Measurements from ENCODE around the gene PLA2G4A.

The PLA2G4A gene

GRCh38 chr1:186978596-186979556 is 150.1 kb downstream of the PLA2G4A start:
- no peak for DNase-seq

GRCh38 chr1:186980400-186980799 is 151.7 kb downstream of the PLA2G4A start:
- DNase-seq = no peak

DNA sequence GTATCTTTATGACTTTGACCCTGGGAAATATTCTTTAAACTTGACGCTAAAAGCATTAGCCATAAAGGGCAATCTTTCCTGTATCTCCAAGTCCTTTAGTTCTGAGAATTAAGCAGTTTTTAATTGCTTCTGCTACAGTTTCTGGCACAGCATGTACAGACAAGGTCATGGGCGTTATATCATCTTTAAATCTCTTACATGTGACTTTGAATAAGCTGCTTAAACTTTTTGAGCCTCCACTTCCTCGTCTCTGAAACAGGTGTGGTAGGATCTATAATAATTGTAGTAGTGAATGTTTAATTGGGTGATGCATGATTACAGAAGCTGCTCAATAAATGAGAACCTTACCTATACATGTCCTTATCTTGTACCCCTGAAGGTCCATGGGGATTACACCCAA is 153.4 kb downstream of the PLA2G4A start:
- DNase-seq = no peak

- DNase-seq = no peak
Observed at GRCh38 chr1:186983327-186983726, 154.6 kb downstream of the PLA2G4A start.

DNA sequence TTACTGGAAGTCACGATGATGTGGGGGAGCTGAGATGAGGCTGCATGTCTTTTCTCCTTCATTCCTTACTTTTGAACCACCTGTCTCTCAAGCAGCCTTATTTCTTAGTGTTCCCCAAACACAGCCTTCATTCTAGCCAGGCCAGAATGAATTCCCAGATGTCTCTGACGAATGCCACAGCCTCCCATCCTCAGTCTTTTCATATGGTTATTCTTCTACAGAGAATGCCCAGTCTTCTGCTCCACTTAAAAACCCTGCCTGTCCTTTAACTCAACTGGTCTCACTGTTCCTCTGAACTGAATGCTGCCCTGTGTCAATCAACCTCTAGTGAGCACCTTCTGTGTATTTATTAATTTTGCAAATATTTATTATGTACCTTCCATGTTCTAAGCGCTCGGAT is 156.2 kb downstream of the PLA2G4A start:
- DNase-seq = no peak

DNA sequence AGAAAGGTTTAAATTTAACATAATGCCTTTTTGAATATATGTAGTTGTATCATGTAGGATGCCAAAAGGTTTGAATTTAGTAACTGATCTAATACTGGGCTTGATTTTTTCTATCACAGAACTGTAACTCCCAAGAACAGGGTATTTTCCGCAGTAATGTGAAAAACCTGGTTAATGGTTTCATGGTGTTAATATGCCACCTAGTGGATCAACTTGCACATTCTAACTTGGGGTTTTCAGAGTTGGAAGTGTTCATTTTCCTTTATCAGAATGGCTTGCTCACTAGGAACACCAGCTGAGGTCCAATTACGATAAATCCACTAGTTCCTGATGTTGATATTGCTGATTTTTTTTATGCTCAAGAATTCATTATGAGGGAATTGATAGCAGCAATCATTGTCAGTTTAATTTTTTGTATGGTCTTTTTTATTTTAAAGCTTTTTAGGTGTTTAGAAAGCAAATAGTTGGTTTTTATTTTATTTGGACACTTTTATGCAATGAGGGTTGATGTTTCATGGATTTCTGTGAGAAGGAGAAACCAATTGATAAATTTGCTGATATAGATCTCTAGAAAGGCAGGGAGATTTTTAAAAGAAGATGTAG is 157.2 kb downstream of the PLA2G4A start:
- DNase-seq = peak; percentile 34

DNA sequence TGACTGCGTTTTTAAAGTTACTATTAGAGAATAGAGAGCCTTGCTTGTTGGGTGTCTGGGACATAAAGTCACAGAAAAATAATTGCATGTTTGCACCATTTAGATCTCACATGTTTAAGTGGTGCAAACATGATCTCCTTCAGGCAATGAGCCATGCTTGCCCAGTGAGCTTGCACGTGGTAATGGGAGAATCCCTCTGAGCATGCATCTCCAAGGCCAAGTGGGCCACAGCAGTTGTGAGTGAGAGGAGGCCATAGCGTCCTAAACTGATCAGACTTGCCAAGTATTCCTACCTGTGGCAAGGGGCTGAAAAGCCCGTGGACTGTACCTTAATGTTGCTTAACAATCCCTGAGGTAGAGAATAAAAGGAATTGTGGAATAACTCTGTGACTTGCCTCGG is 158.3 kb downstream of the PLA2G4A start:
- DNase-seq = no peak

GRCh38 chr1:186987769-186988168 is 159.0 kb downstream of the PLA2G4A start:
- no peak for DNase-seq

GRCh38 chr1:186993996-186994395 is 165.2 kb downstream of the PLA2G4A start:
- DNase-seq = no peak

DNA sequence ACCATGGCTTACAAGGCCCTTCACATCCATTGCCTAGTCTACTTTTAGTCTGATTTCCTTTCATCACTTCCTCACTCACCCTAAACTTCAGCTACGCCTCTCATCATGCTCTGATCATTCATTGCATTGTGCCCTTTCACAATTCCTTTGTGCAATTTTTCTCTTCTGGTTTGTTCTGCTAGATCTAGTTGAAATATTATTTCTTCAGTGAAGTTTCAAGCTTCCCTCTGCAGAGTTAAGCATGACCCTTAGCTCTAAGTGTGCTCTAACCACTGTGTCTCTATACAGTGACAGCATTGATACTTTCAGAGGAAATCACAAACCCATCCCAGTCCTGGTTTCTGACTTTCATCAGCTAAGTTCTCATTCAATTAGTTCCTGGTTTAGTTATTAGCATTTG is 166.1 kb downstream of the PLA2G4A start:
- no peak for DNase-seq

GRCh38 chr1:186996816-186997215 is 168.1 kb downstream of the PLA2G4A start:
- no peak for DNase-seq

GRCh38 chr1:186997877-186998276 is 169.1 kb downstream of the PLA2G4A start:
- DNase-seq = no peak

GRCh38 chr1:186999506-186999905 is 170.8 kb downstream of the PLA2G4A start:
- DNase-seq = no peak

GRCh38 chr1:187001198-187001889 is 172.6 kb downstream of the PLA2G4A start:
- DNase-seq = peak; percentile 15

DNA sequence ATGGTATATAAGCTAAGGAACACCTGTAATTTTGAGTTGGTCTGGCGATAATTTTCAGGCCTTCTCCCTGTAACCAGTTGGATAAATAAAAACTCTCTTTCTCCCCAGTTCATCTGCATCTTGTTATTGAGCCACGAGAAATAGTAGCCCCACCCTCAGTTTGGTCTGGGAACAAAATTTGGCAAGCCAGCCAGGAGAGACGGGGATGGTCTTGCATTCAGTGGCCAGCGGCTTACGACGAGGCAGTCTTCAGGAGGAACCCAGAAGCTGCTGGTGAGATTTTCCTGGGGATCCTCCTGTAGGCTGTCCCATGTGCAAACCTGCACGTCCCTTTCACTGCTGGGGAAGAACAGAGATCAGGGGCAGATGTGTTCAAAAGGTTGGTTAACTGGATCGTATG is 174.6 kb downstream of the PLA2G4A start:
- no peak for DNase-seq

DNA sequence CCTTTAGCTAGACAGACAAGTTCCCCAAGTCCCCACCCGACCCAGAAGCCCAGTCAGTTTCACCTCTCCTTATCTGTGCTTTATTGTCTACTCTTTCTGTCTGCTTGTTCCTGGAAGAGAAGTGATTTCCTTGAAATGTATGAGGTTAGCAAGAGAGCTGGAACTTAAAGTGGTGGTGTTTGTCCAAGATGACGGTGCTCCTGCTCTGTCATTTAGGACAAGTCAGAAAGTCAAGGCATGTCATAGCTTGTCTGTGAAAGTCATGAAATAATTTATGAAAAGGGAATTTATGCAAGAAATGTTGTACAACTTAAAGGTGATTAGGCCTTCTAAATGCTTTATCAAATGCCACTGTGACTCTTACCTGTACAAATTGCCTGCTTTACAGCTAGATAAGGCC is 178.1 kb downstream of the PLA2G4A start:
- DNase-seq = no peak

GRCh38 chr1:187009320-187009719 is 180.6 kb downstream of the PLA2G4A start:
- DNase-seq = no peak

GRCh38 chr1:187010571-187011309 is 182.0 kb downstream of the PLA2G4A start:
- DNase-seq = no peak

DNA sequence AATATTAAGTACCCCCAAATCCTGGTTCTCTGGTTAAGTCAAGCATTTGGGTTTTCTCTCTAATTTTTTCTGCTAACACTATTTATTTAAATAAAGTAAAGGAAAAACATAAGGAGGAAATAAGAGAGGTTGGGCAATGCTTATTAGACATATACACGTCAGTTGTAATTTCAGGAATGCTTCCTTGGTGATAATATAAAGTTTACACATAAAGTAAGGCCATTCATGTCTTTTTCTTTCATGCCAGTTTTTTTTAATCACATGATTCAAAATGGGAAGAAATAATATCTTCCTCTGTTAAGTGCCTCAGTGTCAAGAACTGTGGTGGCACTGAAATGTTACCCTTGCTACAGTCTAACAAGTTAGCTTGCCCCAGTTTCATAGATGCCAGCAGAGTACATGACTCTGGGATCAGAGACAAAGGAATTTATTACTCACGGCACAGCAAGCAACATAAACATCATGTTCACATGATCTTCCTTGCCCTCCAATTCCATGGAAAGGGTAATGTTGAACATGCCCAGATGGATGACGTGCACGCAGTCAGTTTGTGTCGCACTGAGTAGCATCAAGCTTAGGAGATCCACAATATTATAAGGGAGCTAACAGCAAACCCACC is 184.9 kb downstream of the PLA2G4A start:
- DNase-seq = no peak

DNA sequence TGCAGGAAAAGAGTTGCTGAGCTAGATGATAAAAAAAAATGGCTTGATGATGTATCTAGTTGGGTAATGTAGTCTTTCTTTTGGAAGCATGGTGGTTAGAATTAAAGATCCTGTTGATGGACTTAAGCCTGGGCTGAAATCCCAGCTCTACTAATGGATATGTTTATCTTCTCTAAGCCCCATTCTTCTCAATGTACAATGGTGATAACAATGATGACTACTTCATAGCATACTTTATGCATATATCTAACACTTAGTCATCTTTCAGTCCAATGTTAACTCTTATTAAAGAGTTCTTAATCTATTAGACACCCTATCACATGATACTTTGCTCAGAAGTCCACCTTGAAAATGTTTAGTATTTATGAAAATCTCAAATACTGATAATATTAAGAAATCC is 189.5 kb downstream of the PLA2G4A start:
- no peak for DNase-seq

DNA sequence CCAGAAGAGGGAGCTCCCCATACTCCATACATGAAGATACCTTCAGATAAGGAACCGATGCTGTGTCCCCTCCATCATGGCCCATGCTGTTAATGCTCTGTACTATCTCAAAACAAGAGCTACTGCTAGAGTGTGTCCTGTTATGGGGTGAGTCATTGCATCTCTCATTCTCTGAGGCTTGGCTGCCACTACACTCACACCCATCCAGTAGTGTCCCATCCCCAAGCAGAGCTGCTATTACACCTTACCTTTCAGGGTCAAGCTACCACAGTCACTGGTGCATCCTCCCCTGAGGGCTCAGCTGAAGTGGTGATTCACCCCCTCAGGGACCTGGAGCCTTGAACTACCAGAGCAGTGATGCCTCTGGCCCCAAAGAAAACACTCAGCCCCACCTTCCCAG is 198.5 kb downstream of the PLA2G4A start:
- no peak for DNase-seq

GRCh38 chr1:187032316-187032981 is 203.7 kb downstream of the PLA2G4A start:
- no peak for DNase-seq
